IMR-90 (cell line): ENCODE results near the gene DHCR24. TPM values are rescaled to one million over a fixed set of nuclear protein-coding genes. Genes with fewer than 3 reads are reported as not detected.

Experiments used
- ATAC-seq: fragments of 200-7000 bp; cut with Tn5 transposase; 2 replicates; pipeline ENCODE4 v1.9.1; 2020; ENCODE audit warnings: low read depth, mild to moderate bottlenecking, moderate library complexity
- BruUV-seq: library from RNA; stranded (reverse); fragments of 400-500 nt; replicated peaks from 2 replicates; lab custom pipeline; 2021; lab: Mats Ljungman, UMichigan
- CTCF ChIA-PET: fragments of 300-600 bp; formaldehyde crosslinking; extraction: SDS; loops from one replicate; lab custom pipeline; 2021; ENCODE audit warnings: antibody characterized with exemption; lab: Yijun Ruan, JAX
- POLR2A ChIA-PET: fragments of 300-600 bp; sonication (Branson Sonifier 250); formaldehyde crosslinking; loops from one replicate; lab custom pipeline; 2022; ENCODE audit warnings: antibody characterized with exemption; ENCODE audit not compliant: unreplicated experiment; lab: Charles Lee
- DNase-seq: peaks from one replicate; pipeline ENCODE4 v3.0.0; 2013
- H2AFZ ChIP-seq: replicated peaks from 2 replicates; pipeline ENCODE3; 2013; ENCODE audit warnings: low read length, mild to moderate bottlenecking; ENCODE audit not compliant: poor library complexity
- H2AK5ac ChIP-seq: 2 replicates; pipeline ENCODE4 v1.6.1; 2013; ENCODE audit warnings: low read depth, low read length, inconsistent platforms
- H2AK9ac ChIP-seq: replicated peaks from 2 replicates; pipeline ENCODE3; 2013; ENCODE audit warnings: mild to moderate bottlenecking, low read depth, low read length, moderate library complexity; ENCODE audit not compliant: poor library complexity
- H2BK120ac ChIP-seq: 2 replicates; pipeline ENCODE4 v1.6.1; 2013; ENCODE audit warnings: low read depth, low read length, inconsistent platforms
- H2BK15ac ChIP-seq: 3 replicates; pipeline ENCODE4 v1.6.1; 2013; ENCODE audit warnings: low read depth, low read length, inconsistent platforms
- H2BK20ac ChIP-seq: 2 replicates; pipeline ENCODE4 v1.6.1; 2013; ENCODE audit warnings: low read depth, mild to moderate bottlenecking, inconsistent platforms, low read length, moderate library complexity
- H2BK5ac ChIP-seq: 2 replicates; pipeline ENCODE4 v1.6.1; 2013; ENCODE audit warnings: mild to moderate bottlenecking, low read depth, low read length, inconsistent platforms; ENCODE audit not compliant: poor library complexity, severe bottlenecking
- H3K14ac ChIP-seq: replicated peaks from 2 replicates; pipeline ENCODE4 v1.6.1; 2013; ENCODE audit warnings: low read depth, low read length, inconsistent platforms
- H3K18ac ChIP-seq: 2 replicates; pipeline ENCODE4 v1.6.1; 2013; ENCODE audit warnings: low read depth, low read length, control low read depth
- H3K23ac ChIP-seq: 2 replicates; pipeline ENCODE4 v1.6.1; 2013; ENCODE audit warnings: low read depth, low read length, inconsistent platforms
- H3K27ac ChIP-seq: 2 replicates; pipeline ENCODE4 v1.5.1; 2013; ENCODE audit warnings: mild to moderate bottlenecking, control low read depth, low read length; ENCODE audit not compliant: insufficient read depth
- H3K27me3 ChIP-seq: 2 replicates; pipeline ENCODE4 v1.6.1; 2013; ENCODE audit warnings: low read length; ENCODE audit not compliant: control insufficient read depth, insufficient read depth
- H3K36me3 ChIP-seq: 2 replicates; pipeline ENCODE4 v1.6.1; 2013; ENCODE audit warnings: low read length, mixed read lengths; ENCODE audit not compliant: control insufficient read depth, insufficient read depth
- H3K4ac ChIP-seq: 2 replicates; pipeline ENCODE4 v1.6.1; 2013; ENCODE audit warnings: low read depth, low read length, inconsistent platforms
- H3K4me1 ChIP-seq: 2 replicates; pipeline ENCODE4 v1.6.1; 2013; ENCODE audit warnings: low read length, mixed read lengths; ENCODE audit not compliant: control insufficient read depth, insufficient read depth
- H3K4me2 ChIP-seq: 2 replicates; pipeline ENCODE4 v1.6.1; 2013; ENCODE audit warnings: low read depth, mild to moderate bottlenecking, control low read depth, low read length, moderate library complexity
- H3K4me3 ChIP-seq: 2 replicates; pipeline ENCODE4 v1.5.1; 2013; ENCODE audit warnings: low read depth, mild to moderate bottlenecking, control low read depth, low read length, moderate library complexity; ENCODE audit not compliant: insufficient read depth
- H3K56ac ChIP-seq: 2 replicates; pipeline ENCODE4 v1.6.1; 2013; ENCODE audit warnings: low read length, inconsistent platforms; ENCODE audit not compliant: insufficient read depth; ENCODE audit errors: extremely low read depth
- H3K79me1 ChIP-seq, 2 experiments: 2 replicates each; pipeline ENCODE4 v1.6.1; 2013; ENCODE audit warnings: low read length in 2 of 2, inconsistent platforms in 1 of 2, low read depth in 1 of 2
- H3K9ac ChIP-seq: 2 replicates; pipeline ENCODE4 v1.6.1; 2013; ENCODE audit warnings: low read depth, low read length, control low read depth
- H3K9me1 ChIP-seq: 2 replicates; pipeline ENCODE4 v1.6.1; 2013; ENCODE audit warnings: low read length, inconsistent platforms; ENCODE audit not compliant: insufficient read depth
- H3K9me3 ChIP-seq: 2 replicates; pipeline ENCODE4 v1.6.1; 2013; ENCODE audit warnings: low read length; ENCODE audit not compliant: control insufficient read depth, insufficient read depth
- H4K20me1 ChIP-seq: 2 replicates; pipeline ENCODE4 v1.6.1; 2013; ENCODE audit warnings: low read length, inconsistent platforms; ENCODE audit not compliant: insufficient read depth
- H4K5ac ChIP-seq: 2 replicates; pipeline ENCODE4 v1.6.1; 2013; ENCODE audit warnings: mild to moderate bottlenecking, low read depth, low read length, control low read depth
- H4K8ac ChIP-seq, 2 experiments: 2 replicates each; pipeline ENCODE4 v1.6.1; 2013; ENCODE audit warnings: low read depth in 2 of 2, low read length in 2 of 2, control low read depth in 1 of 2, inconsistent platforms in 1 of 2
- H4K91ac ChIP-seq: 2 replicates; pipeline ENCODE4 v1.6.1; 2013; ENCODE audit warnings: low read depth, low read length, inconsistent platforms; ENCODE audit not compliant: insufficient read depth
- BHLHE40 ChIP-seq: fragments of 150-350 bp; IDR thresholded peaks from 2 replicates; pipeline ENCODE4 v1.6.1; 2016; ENCODE audit warnings: mild to moderate bottlenecking, low read depth, low read length
- CEBPB ChIP-seq: IDR thresholded peaks from 2 replicates; pipeline ENCODE4 v1.6.1; 2012; ENCODE audit warnings: low read depth, low read length, improper control_type of control experiment
- CHD1 ChIP-seq: IDR thresholded peaks from 2 replicates; pipeline ENCODE4 v1.6.1; 2012; ENCODE audit warnings: low read depth, low read length, improper control_type of control experiment
- FOS ChIP-seq: fragments of 150-350 bp; IDR thresholded peaks from 2 replicates; pipeline ENCODE4 v1.6.1; 2016; ENCODE audit warnings: low read depth, low read length
- MAFK ChIP-seq: IDR thresholded peaks from 2 replicates; pipeline ENCODE4 v1.6.1; 2012; ENCODE audit warnings: low read depth, low read length, improper control_type of control experiment
- MAZ ChIP-seq: IDR thresholded peaks from 2 replicates; pipeline ENCODE4 v1.6.1; 2012; ENCODE audit warnings: low read depth, mild to moderate bottlenecking, low read length, improper control_type of control experiment, moderate library complexity, borderline replicate concordance
- MXI1 ChIP-seq: IDR thresholded peaks from 2 replicates; pipeline ENCODE4 v1.6.1; 2012; ENCODE audit warnings: low read depth, mild to moderate bottlenecking, low read length, moderate library complexity, borderline replicate concordance
- NFE2L2 ChIP-seq: fragments of 150-350 bp; IDR thresholded peaks from 2 replicates; pipeline ENCODE4 v1.6.1; 2016; ENCODE audit warnings: low read depth, mild to moderate bottlenecking, low read length
- POLR2A ChIP-seq: IDR thresholded peaks from 2 replicates; pipeline ENCODE4 v1.6.1; 2012; ENCODE audit warnings: mild to moderate bottlenecking, low read depth, low read length
- RAD21 ChIP-seq: IDR thresholded peaks from 2 replicates; pipeline ENCODE4 v1.6.1; 2012; ENCODE audit warnings: low read length, improper control_type of control experiment
- RCOR1 ChIP-seq: IDR thresholded peaks from 2 replicates; pipeline ENCODE4 v1.6.1; 2012; ENCODE audit warnings: mild to moderate bottlenecking, low read length, improper control_type of control experiment; ENCODE audit not compliant: insufficient replicate concordance
- RFX5 ChIP-seq: IDR thresholded peaks from 2 replicates; pipeline ENCODE4 v1.8.0; 2012; ENCODE audit warnings: low read depth, mild to moderate bottlenecking, low read length, moderate library complexity
- SMC3 ChIP-seq: fragments of 150-350 bp; IDR thresholded peaks from 2 replicates; pipeline ENCODE4 v1.6.1; 2016; ENCODE audit warnings: low read depth, mild to moderate bottlenecking, antibody characterized with exemption, low read length, moderate library complexity
- WGBS, 2 experiments: methylation state at CpG; one replicate each; pipeline versions ENCODE4 v1.1.5 to v1.1.7; 2013; ENCODE audit warnings: missing lambda C conversion rate in 2 of 2; ENCODE audit not compliant: insufficient read length in 1 of 2; ENCODE audit errors: extremely low coverage in 2 of 2; 5-methylcytosine and 5-hydroxymethylcytosine counted together
- dilution Hi-C: fragments of 300-500 bp; cut with HindIII; formaldehyde crosslinking; loops from one replicate; pipeline ENCODE4 v1.14.3; 2018; ENCODE audit warnings: low sequenced_read_pairs; ENCODE audit not compliant: unreplicated experiment
- in situ Hi-C: fragments of 300-500 bp; cut with MboI; formaldehyde crosslinking; loops from 3 replicates; pipeline ENCODE4 v1.14.3; 2019; ENCODE audit warnings: low sequenced_read_pairs, inconsistent platforms, mixed read lengths
- intact Hi-C: fragments of 100-400 bp; cut with micrococcal nuclease; formaldehyde crosslinking; loops from 2 replicates; pipeline ENCODE4 v1.10.0; 2022
- polyA plus RNA-seq, 3 experiments: library from polyadenylated mRNA; depleted of rRNA; stranded (reverse); fragments of >200 nt; gene quantifications; 2 replicates each; pipeline ENCODE4 v1.2.3, GENCODE V29; 2012; ENCODE audit warnings: low replicate concordance in 1 of 3
- total RNA-seq: library from RNA; depleted of rRNA; stranded (reverse); fragments of >200 nt; gene quantifications from 2 replicates; pipeline ENCODE4 v1.2.3, GENCODE V29; 2012
- TF ChIP-seq, protein P1 (sequence below): fragments of 150-350 bp; IDR thresholded peaks from 2 replicates; pipeline ENCODE4 v1.6.1; 2017; ENCODE audit warnings: mild to moderate bottlenecking, antibody characterized with exemption, low read length, low read depth
- TF ChIP-seq, protein P2 (sequence below): fragments of 150-350 bp; IDR thresholded peaks from 2 replicates; pipeline ENCODE4 v1.6.1; 2016; ENCODE audit warnings: low read depth, mild to moderate bottlenecking, low read length, moderate library complexity, borderline replicate concordance
- TF ChIP-seq, protein P3 (sequence below): conservative IDR thresholded peaks from 2 replicates; pipeline ENCODE4 v1.5.1; 2012; ENCODE audit warnings: mild to moderate bottlenecking, low read depth, low read length, improper control_type of control experiment

Gene DHCR24
- total and polyA plus RNA-seq, 2 of the 4 experiments (the other 2 are of a cell fraction): 130 to 194 TPM

- H3K4me3 ChIP-seq: no peak overlapping the region
- H4K5ac ChIP-seq: no peak overlapping the region
- no peak overlapping the region for H4K91ac ChIP-seq
- no peak overlapping the region for H2BK5ac ChIP-seq
- POLR2A ChIA-PET: no interaction called here
- no peak overlapping the region for H3K4ac ChIP-seq
- no peak overlapping the region for H3K18ac ChIP-seq
- H2BK20ac ChIP-seq: no peak overlapping the region
- dilution Hi-C loops: no loop called here
- TF ChIP-seq RCOR1 (no peak), SMC3 (no peak), MAFK (no peak), FOS (no peak), CEBPB (no peak), MAZ (no peak), NFE2L2 (no peak), POLR2A (no peak), CHD1 (no peak), BHLHE40 (no peak), RAD21 (no peak), MXI1 (no peak), RFX5 (no peak)
- TF ChIP-seq, protein P1, sequence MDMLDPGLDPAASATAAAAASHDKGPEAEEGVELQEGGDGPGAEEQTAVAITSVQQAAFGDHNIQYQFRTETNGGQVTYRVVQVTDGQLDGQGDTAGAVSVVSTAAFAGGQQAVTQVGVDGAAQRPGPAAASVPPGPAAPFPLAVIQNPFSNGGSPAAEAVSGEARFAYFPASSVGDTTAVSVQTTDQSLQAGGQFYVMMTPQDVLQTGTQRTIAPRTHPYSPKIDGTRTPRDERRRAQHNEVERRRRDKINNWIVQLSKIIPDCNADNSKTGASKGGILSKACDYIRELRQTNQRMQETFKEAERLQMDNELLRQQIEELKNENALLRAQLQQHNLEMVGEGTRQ: no peak
- TF ChIP-seq, protein P2, sequence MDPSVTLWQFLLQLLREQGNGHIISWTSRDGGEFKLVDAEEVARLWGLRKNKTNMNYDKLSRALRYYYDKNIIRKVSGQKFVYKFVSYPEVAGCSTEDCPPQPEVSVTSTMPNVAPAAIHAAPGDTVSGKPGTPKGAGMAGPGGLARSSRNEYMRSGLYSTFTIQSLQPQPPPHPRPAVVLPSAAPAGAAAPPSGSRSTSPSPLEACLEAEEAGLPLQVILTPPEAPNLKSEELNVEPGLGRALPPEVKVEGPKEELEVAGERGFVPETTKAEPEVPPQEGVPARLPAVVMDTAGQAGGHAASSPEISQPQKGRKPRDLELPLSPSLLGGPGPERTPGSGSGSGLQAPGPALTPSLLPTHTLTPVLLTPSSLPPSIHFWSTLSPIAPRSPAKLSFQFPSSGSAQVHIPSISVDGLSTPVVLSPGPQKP: no peak
- TF ChIP-seq, protein P3, sequence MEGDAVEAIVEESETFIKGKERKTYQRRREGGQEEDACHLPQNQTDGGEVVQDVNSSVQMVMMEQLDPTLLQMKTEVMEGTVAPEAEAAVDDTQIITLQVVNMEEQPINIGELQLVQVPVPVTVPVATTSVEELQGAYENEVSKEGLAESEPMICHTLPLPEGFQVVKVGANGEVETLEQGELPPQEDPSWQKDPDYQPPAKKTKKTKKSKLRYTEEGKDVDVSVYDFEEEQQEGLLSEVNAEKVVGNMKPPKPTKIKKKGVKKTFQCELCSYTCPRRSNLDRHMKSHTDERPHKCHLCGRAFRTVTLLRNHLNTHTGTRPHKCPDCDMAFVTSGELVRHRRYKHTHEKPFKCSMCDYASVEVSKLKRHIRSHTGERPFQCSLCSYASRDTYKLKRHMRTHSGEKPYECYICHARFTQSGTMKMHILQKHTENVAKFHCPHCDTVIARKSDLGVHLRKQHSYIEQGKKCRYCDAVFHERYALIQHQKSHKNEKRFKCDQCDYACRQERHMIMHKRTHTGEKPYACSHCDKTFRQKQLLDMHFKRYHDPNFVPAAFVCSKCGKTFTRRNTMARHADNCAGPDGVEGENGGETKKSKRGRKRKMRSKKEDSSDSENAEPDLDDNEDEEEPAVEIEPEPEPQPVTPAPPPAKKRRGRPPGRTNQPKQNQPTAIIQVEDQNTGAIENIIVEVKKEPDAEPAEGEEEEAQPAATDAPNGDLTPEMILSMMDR: no peak
- peaks cover 0 to 6% of the 10 kb centered on the region in 2 experiments; a peak in 1 of 4 replicates for H3K79me1 ChIP-seq
- peaks cover 4% of the 10 kb centered on the region for H3K27me3 ChIP-seq
- H2BK15ac ChIP-seq: no peak overlapping the region
- H2AK9ac ChIP-seq: no peak overlapping the region
- no peak overlapping the region for H3K56ac ChIP-seq
- H3K9ac ChIP-seq: no peak overlapping the region
- no peaks in the 10 kb centered on the region; the same call in 1 of the 2 replicates for H3K36me3 ChIP-seq
- no TSS peak for BruUV-seq
- 86% methylated on average over 1 of the region's 5 CpGs; no CpG with 5 or more reads in 1 of the 2 experiments for WGBS, 2 experiments
- in situ Hi-C loops: no loop called here
- H2AFZ ChIP-seq: no peak overlapping the region
- no peak overlapping the region for H3K4me2 ChIP-seq
- H4K8ac ChIP-seq: no peak overlapping the region
- H4K20me1 ChIP-seq: no peaks in the 10 kb centered on the region
- peaks cover 19% of the 10 kb centered on the region for H3K9me1 ChIP-seq
- H3K27ac ChIP-seq: no peak overlapping the region
- ATAC-seq (no peak), DNase-seq (no peak)
- H3K9me3 ChIP-seq: no peaks in the 10 kb centered on the region
- H3K14ac ChIP-seq: no peak overlapping the region
- CTCF ChIA-PET: no interaction called here
- intact Hi-C loops: no loop called here
- H2AK5ac ChIP-seq: no peak overlapping the region
- no peak overlapping the region for H2BK120ac ChIP-seq
- H3K4me1 ChIP-seq: peaks cover 9% of the 10 kb centered on the region
- no peak overlapping the region for H3K23ac ChIP-seq
Measured at GRCh38 chr1:54845772-54846171, 41.2 kb downstream of the DHCR24 start.
